Measurements from ENCODE around the gene CHD6. TPM values are rescaled to one million over a fixed set of nuclear protein-coding genes. Genes with fewer than 3 reads are reported as not detected.

CHD6 gene
- total and polyA plus RNA-seq, 4 donors: 31.5 to 81.0 (median 49.7) TPM

GRCh38 chr20:41398408-41398807, 219.8 kb downstream of the CHD6 start:
- Histone ChIP-seq H3K9me3 (ENCODE audit: control insufficient read depth, insufficient read depth, low read length) (no peaks in the 10 kb centered on the region), H3K4me3 (ENCODE audit: low read depth, low read length) (no peak overlapping the region), H3K4me1 (ENCODE audit: control insufficient read depth, insufficient read depth, low read length) (peaks cover 26% of the 10 kb centered on the region), H3K36me3 (ENCODE audit: control insufficient read depth, insufficient read depth, low read length) (peaks cover 3% of the 10 kb centered on the region), H3K27ac (ENCODE audit: low read depth, low read length) (no peak overlapping the region), H3K27me3 (ENCODE audit: control insufficient read depth, insufficient read depth, low read length) (no peaks in the 10 kb centered on the region)
- WGBS (ENCODE audit: insufficient coverage): no CpG with 5 or more reads among the region's 2 CpGs
- no peak for DNase-seq (ENCODE audit: low read depth in 4 of 6, low spot score in 6 of 6)

GRCh38 chr20:41395667-41396664, 222.2 kb downstream of the CHD6 start:
- H3K9me3 ChIP-seq (ENCODE audit: control insufficient read depth, insufficient read depth, low read length): no peaks in the 10 kb centered on the region
- H3K4me1 ChIP-seq (ENCODE audit: control insufficient read depth, insufficient read depth, low read length): peaks cover 46% of the 10 kb centered on the region
- H3K36me3 ChIP-seq (ENCODE audit: control insufficient read depth, insufficient read depth, low read length): no peaks in the 10 kb centered on the region
- DNase-seq (ENCODE audit: low read depth in 4 of 6, low spot score in 6 of 6): no peak
- no peak overlapping the region for H3K4me3 ChIP-seq (ENCODE audit: low read depth, low read length)
- no peaks in the 10 kb centered on the region for H3K27me3 ChIP-seq (ENCODE audit: control insufficient read depth, insufficient read depth, low read length)
- 56% methylated on average over 10 of the region's 18 CpGs for WGBS (ENCODE audit: insufficient coverage)
- H3K27ac ChIP-seq (ENCODE audit: low read depth, low read length): no peak overlapping the region

GRCh38 chr20:41394931-41395666, 223.1 kb downstream of the CHD6 start:
- 61% methylated on average over 6 of the region's 9 CpGs for WGBS (ENCODE audit: insufficient coverage)
- H3K36me3 ChIP-seq (ENCODE audit: control insufficient read depth, insufficient read depth, low read length): no peaks in the 10 kb centered on the region
- no peak overlapping the region for H3K27ac ChIP-seq (ENCODE audit: low read depth, low read length)
- DNase-seq (ENCODE audit: low read depth in 4 of 6, low spot score in 6 of 6): no peak
- H3K4me1 ChIP-seq (ENCODE audit: control insufficient read depth, insufficient read depth, low read length): peaks cover 46% of the 10 kb centered on the region
- H3K4me3 ChIP-seq (ENCODE audit: low read depth, low read length): no peak overlapping the region
- H3K27me3 ChIP-seq (ENCODE audit: control insufficient read depth, insufficient read depth, low read length): no peaks in the 10 kb centered on the region
- no peaks in the 10 kb centered on the region for H3K9me3 ChIP-seq (ENCODE audit: control insufficient read depth, insufficient read depth, low read length)

- Histone ChIP-seq H3K4me1 (ENCODE audit: control insufficient read depth, insufficient read depth, low read length) (peaks cover 48% of the 10 kb centered on the region), H3K36me3 (ENCODE audit: control insufficient read depth, insufficient read depth, low read length) (no peaks in the 10 kb centered on the region), H3K9me3 (ENCODE audit: control insufficient read depth, insufficient read depth, low read length) (no peaks in the 10 kb centered on the region), H3K27me3 (ENCODE audit: control insufficient read depth, insufficient read depth, low read length) (no peaks in the 10 kb centered on the region), H3K27ac (ENCODE audit: low read depth, low read length) (peak overlapping the region; percentile 40), H3K4me3 (ENCODE audit: low read depth, low read length) (no peak overlapping the region)
- 86% methylated on average over 2 of the region's 2 CpGs for WGBS (ENCODE audit: insufficient coverage)
- DNase-seq (ENCODE audit: low read depth in 4 of 6, low spot score in 6 of 6): no peak
These were observed 224.1 kb downstream of the CHD6 start for GRCh38 chr20:41394081-41394480.

GRCh38 chr20:41393705-41394066, 224.5 kb downstream of the CHD6 start:
- no peak overlapping the region for H3K4me3 ChIP-seq (ENCODE audit: low read depth, low read length)
- no peak for DNase-seq (ENCODE audit: low read depth in 4 of 6, low spot score in 6 of 6)
- WGBS (ENCODE audit: insufficient coverage): 65% methylated on average over 2 of the region's 3 CpGs
- H3K4me1 ChIP-seq (ENCODE audit: control insufficient read depth, insufficient read depth, low read length): peaks cover 48% of the 10 kb centered on the region
- H3K27me3 ChIP-seq (ENCODE audit: control insufficient read depth, insufficient read depth, low read length): no peaks in the 10 kb centered on the region
- no peaks in the 10 kb centered on the region for H3K9me3 ChIP-seq (ENCODE audit: control insufficient read depth, insufficient read depth, low read length)
- peak overlapping the region; percentile 40 for H3K27ac ChIP-seq (ENCODE audit: low read depth, low read length)
- H3K36me3 ChIP-seq (ENCODE audit: control insufficient read depth, insufficient read depth, low read length): no peaks in the 10 kb centered on the region

GRCh38 chr20:41392871-41393704, 225.1 kb downstream of the CHD6 start:
- Histone ChIP-seq H3K4me3 (ENCODE audit: low read depth, low read length) (no peak overlapping the region), H3K27me3 (ENCODE audit: control insufficient read depth, insufficient read depth, low read length) (no peaks in the 10 kb centered on the region), H3K9me3 (ENCODE audit: control insufficient read depth, insufficient read depth, low read length) (no peaks in the 10 kb centered on the region), H3K27ac (ENCODE audit: low read depth, low read length) (peak overlapping the region; percentile 40), H3K4me1 (ENCODE audit: control insufficient read depth, insufficient read depth, low read length) (peaks cover 48% of the 10 kb centered on the region), H3K36me3 (ENCODE audit: control insufficient read depth, insufficient read depth, low read length) (no peaks in the 10 kb centered on the region)
- WGBS (ENCODE audit: insufficient coverage): 38% methylated on average over 8 of the region's 12 CpGs
- peak in 1 of 6 donors; percentile 75 for DNase-seq (ENCODE audit: low read depth in 4 of 6, low spot score in 6 of 6)

GRCh38 chr20:41392295-41392694, 225.9 kb downstream of the CHD6 start:
- 100% methylated on average over 1 of the region's 1 CpG for WGBS (ENCODE audit: insufficient coverage)
- Histone ChIP-seq H3K27ac (ENCODE audit: low read depth, low read length) (peak overlapping the region; percentile 40), H3K4me1 (ENCODE audit: control insufficient read depth, insufficient read depth, low read length) (peaks cover 51% of the 10 kb centered on the region), H3K36me3 (ENCODE audit: control insufficient read depth, insufficient read depth, low read length) (no peaks in the 10 kb centered on the region), H3K9me3 (ENCODE audit: control insufficient read depth, insufficient read depth, low read length) (no peaks in the 10 kb centered on the region), H3K4me3 (ENCODE audit: low read depth, low read length) (no peak overlapping the region), H3K27me3 (ENCODE audit: control insufficient read depth, insufficient read depth, low read length) (no peaks in the 10 kb centered on the region)
- no peak for DNase-seq (ENCODE audit: low read depth in 4 of 6, low spot score in 6 of 6)

GRCh38 chr20:41391587-41392001, 226.6 kb downstream of the CHD6 start:
- peaks cover 58% of the 10 kb centered on the region for H3K4me1 ChIP-seq (ENCODE audit: control insufficient read depth, insufficient read depth, low read length)
- no peak for DNase-seq (ENCODE audit: low read depth in 4 of 6, low spot score in 6 of 6)
- WGBS (ENCODE audit: insufficient coverage): 54% methylated on average over 10 of the region's 10 CpGs
- no peaks in the 10 kb centered on the region for H3K36me3 ChIP-seq (ENCODE audit: control insufficient read depth, insufficient read depth, low read length)
- H3K4me3 ChIP-seq (ENCODE audit: low read depth, low read length): no peak overlapping the region
- no peaks in the 10 kb centered on the region for H3K9me3 ChIP-seq (ENCODE audit: control insufficient read depth, insufficient read depth, low read length)
- no peak overlapping the region for H3K27ac ChIP-seq (ENCODE audit: low read depth, low read length)
- H3K27me3 ChIP-seq (ENCODE audit: control insufficient read depth, insufficient read depth, low read length): no peaks in the 10 kb centered on the region

- Histone ChIP-seq H3K27ac (ENCODE audit: low read depth, low read length) (no peak overlapping the region), H3K36me3 (ENCODE audit: control insufficient read depth, insufficient read depth, low read length) (no peaks in the 10 kb centered on the region), H3K4me3 (ENCODE audit: low read depth, low read length) (no peak overlapping the region), H3K9me3 (ENCODE audit: control insufficient read depth, insufficient read depth, low read length) (no peaks in the 10 kb centered on the region), H3K27me3 (ENCODE audit: control insufficient read depth, insufficient read depth, low read length) (no peaks in the 10 kb centered on the region), H3K4me1 (ENCODE audit: control insufficient read depth, insufficient read depth, low read length) (peaks cover 54% of the 10 kb centered on the region)
- DNase-seq (ENCODE audit: low read depth in 4 of 6, low spot score in 6 of 6): no peak
- WGBS (ENCODE audit: insufficient coverage): no CpG with 5 or more reads among the region's 3 CpGs
These were observed 227.3 kb downstream of the CHD6 start for GRCh38 chr20:41390889-41391288.
